ENCODE measurements around the gene SNX19.

Gene SNX19

GRCh38 chr11:130839981-130840666 lies 76.2 kb downstream of the SNX19 start:
- DNase-seq, result no peak

DNA sequence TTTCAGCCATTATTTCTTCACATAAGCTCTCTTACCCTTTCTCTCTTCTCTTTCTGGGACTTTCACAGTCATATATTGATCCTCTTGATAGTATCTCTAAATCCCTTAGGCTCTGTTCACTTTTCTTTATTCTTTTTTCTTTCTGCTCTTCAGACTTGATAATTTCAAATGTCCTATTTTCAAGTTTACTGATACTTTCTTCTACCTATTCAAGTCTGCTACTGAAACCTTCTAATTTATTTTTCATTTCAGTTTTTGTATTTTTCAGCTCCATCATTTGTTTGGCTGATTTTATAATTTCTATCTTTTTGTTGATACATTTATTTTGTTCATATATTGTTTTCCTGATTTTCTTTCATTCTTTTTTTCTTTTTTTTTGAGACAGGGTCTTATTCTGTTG lies 79.1 kb downstream of the SNX19 start:
- DNase-seq, result no peak

GRCh38 chr11:130834886-130835285 lies 81.4 kb downstream of the SNX19 start:
- DNase-seq, result no peak

DNA sequence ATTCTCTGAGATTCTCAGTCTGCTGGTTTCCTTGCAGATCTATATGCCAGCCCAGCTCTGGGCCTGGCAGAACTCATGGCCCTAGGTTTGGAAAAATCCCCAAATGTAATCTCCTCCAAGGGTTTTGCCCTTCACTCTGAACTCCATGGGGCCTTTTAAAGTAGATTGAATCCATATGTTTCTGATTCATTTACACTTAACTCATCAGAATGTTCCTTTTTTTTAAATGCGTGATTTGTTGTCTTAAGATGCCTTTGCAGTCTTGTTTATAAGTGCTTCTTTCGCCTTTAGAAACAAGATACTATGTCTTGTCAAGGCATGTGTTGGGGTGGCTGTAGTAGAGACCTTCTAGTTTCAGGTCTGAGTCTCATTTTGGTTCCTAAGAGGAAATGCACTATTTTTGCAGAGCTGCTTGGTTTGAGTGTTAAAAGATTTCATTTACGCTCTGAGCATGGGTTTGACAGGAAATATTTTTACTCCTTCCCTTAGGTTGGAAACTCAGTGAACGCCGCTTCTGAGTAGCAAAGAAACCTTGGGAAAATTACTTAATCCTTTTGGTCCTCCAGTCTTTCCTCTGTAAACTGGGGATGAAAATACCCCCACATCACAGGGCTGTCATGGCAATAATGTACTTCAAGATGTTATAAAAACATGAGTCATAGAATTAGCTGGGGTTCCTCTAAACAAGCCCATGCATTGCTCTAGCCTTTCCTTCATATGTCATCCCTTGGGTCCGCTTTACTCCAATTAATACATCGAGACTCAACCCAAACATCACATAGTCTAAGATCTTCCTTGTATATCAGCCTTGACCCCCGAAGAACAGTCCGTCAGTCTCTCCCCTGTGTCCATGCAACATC lies 83.5 kb downstream of the SNX19 start:
- DNase-seq, result no peak

GRCh38 chr11:130831976-130832375 lies 84.3 kb downstream of the SNX19 start:
- DNase-seq, result no peak

DNA sequence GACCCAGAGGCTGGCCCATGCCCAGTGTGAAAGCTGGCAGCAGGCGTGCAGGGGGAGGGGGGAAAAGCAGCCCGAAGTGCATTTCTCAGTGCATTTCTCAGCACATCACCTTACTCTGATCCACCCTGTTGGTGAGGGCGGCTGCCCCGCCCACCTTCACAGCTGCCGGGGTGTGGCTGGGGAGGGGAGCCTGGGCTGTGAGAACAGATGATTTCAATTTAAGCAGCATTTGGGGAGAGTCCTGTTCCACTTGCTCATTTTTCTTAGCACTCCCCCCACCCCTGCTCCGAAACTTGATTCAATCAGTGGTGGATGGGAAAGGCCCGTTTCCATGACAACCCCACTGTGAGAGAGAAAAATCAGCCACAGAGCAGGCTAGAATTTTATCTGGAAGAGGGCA lies 84.8 kb downstream of the SNX19 start:
- no peak for DNase-seq

GRCh38 chr11:130830566-130830965 lies 85.7 kb downstream of the SNX19 start:
- no peak for DNase-seq

DNA sequence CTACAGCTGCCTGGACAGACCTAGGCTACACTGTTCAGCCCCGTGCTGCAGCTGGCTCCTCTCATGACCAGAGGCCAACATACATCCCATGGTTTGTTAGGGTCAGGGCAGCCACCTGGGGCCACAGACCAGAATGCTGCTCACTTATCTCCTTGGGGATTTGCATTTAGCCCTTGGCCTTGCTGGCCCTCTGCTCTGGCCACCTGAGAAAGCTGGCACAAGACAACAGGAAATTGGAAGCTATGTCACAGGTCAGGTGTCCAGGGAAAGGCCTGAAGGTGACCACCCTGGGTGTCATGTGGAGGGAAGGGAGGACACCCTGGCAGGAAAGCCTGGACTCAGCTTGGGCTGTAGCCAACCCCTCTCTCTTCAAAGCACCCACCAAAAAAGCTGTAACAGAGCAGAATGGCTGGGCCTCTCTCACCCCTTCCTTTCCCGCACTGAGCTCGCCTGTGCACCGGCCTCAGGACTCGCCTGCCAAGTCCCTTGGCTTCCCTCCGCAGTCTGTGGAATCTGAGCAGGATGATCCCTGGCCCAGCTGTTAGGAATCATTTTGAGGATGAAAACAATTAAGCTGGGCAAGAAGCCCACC lies 86.3 kb downstream of the SNX19 start:
- no peak for DNase-seq

DNA sequence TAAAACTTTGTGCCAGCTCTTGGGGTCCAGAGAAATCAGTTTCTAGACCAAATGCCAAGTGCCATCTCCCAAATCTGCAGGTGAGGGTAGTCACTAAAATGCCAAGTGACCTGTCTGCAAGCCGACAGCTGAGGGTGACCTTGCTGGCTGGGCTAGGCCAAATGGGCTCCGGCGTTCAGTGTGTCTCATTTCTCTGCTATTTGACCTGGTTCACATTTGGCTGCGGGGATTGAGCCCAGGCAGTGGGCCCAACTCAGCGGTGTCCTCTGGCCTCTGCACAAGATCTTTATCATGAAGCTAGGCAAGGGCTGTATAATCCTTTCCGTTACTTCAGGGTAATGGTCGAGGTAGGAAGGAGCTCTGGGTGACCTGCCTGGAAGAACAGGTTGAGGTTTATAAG lies 87.5 kb downstream of the SNX19 start:
- DNase-seq, result no peak

DNA sequence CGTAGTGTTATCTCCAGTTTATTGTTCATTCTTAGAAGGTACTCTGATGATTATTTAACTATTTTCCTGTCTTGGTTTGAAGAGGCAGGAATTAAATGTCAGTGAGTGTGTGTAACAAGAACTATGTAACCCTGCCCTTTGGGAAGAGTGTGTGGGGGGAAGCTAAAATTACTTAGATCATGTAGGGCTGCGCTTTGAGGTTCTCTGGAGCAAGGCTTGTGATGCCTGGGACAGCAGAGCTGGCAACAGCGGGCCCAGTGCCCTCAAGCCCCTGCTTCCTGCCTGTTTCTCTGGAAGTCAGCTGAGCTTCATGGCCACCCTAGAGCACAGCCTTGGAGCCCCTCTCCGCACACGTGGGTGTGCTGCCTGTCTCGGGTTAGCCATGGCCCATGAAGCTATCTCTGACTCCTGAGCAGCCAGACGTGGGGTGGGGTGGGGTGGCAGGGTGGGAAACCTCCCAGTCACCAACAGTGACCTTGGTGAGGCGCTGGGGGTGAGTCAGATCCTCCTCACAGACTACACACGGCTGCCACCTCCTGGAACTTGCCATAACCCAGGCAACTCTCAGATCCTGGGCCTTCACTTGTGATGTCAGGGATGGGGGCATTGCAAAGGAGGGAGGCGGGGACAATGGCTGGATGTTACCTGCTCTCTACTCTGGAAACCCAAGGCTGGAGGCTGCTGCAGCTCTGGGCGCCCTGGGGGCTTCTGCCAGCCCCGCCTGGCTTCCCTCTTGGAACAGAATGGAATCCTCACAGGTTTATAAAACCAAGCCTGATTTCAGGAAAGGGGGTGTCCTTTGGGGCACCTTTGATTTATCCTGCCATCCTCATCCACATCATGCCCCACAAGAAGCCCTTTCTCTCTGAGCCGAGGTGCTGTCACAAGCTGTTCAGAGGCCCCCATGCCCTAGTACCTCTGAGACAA lies 88.6 kb downstream of the SNX19 start:
- DNase-seq, result peak; percentile 64

GRCh38 chr11:130826572-130826971 lies 89.7 kb downstream of the SNX19 start:
- no peak for DNase-seq

DNA sequence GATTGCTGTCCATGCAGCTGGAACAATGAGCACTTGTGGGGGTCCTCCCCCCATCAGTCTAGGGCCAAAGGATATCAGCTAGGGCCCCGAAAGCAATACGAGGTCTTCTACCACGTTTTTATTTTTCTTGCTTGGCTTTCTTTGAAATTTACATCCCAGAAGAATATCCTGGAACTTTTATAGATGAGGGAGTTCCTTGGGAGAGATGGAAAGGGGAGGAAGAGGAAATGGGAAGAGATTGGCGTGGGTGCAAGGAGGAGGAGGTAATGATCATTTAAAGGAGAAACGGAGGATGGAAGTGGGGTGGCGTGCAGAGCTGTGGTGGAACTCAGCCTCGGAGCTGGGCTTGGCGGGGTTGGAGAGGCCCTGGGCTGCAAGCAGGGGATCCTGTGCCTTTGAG lies 90.3 kb downstream of the SNX19 start:
- no peak for DNase-seq

DNA sequence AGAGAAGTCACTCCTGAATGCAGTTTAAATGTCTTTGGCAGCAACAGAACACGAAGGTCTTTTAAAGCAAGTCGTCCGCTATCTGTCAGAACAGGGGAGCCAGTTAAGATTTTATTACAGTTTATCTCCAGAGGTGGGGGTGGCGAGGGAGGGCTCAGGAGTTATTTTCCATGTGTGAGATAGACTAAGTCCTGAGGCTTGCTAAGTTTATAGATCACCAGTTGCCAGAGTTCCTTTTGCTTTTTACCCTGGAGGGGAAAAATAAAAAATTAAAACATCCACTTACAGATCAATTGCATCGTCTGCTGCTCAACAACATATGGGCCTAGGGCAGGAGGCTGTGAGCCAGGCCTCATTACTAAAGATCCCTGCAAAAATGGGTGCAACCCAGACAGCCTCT lies 90.7 kb downstream of the SNX19 start:
- DNase-seq, result no peak

Measured in 8988T (cell line).